ENCODE results near the gene MIOS.
A peak's percentile ranks its signal among the peaks of the same experiment; 100 is the strongest.
"Not testable (repeated sequence)": the region's sequence is repeated elsewhere in the genome, so short reads cannot be mapped to it uniquely, and the experiment has no call there.

The MIOS gene

DNA sequence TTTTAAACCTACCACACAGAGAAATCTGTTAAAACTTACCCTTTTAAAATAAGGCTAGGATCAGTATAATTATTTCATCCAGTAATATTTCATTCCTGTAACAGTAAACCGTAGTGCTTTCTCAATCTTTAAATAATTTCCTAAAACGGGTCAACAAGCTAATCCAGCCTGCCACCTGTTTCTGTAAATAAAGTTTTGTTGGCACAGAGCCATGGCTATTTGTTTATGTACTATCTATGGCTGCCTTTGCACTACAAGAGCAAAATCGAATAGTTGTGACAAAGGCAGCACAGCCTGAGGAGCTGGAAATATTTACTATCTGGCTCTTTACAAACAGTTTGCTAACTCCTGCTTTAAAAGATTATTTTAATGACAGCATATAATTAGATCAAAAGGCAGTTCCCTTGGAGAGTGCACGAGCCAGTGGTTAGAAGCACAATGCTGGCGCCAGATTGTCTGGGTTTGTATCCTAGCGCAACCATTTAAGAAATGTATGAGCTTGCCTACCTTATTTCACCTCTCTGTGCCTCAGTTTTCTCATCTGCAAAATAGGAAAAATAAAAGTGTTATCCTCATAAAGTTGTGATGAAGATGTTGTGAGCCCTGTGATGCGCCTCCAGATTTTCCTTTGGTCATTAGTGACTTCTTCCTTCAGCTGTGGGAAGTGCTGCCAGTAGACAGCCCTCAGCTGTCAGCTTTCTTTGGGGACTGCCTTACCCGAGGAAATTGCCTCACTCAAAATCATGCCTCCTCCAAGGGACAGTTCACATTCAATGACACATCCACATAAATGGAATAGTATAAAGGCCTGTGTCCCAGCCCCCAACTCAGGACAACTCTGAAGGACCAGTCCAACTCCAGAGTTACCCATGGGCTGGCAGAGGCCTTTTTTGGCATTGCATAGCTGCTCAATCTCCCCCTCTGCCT lies 11.8 kb upstream of the MIOS start:
- H3K4me1 ChIP-seq (ENCODE audit: insufficient read depth, low read length): peaks cover 6% of the 10 kb centered on the region; the same call in 1 of the 2 replicates
- H3K9ac ChIP-seq (ENCODE audit: low read depth, low read length): no peak overlapping the region
- H3K9me3 ChIP-seq (ENCODE audit: insufficient read depth, low read depth, low read length): no peaks in the 10 kb centered on the region
- WGBS: 87% methylated on average over 8 of the region's 8 CpGs
- no peaks in the 10 kb centered on the region for H3K36me3 ChIP-seq (ENCODE audit: insufficient read depth, low read length)
- no peaks in the 10 kb centered on the region for H3K27me3 ChIP-seq (ENCODE audit: insufficient read depth, low read length)
- H3K4me3 ChIP-seq (ENCODE audit: low read length): no peak overlapping the region
- H3K27ac ChIP-seq (ENCODE audit: low read depth, low read length): no peak overlapping the region

DNA sequence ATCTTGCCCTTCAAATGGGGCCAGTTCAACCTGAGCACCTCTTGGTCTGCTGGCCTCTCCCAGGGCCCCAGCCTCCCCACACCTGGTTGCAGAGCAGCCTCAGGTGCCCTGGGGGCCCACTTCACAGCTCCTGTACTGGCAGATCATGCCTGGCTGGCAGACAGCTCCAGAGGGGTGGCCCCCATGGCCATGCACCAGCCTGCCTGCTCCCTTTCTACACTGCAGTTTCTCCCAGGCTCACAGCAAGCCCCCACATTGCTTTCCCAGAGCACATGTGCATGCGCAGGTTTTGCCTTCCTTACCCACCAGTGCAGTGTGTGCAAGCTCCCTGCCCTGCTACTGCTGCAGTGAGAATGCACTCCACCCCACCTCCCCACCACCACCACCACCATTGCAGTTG lies 9.8 kb upstream of the MIOS start:
- no peaks in the 10 kb centered on the region for H3K27me3 ChIP-seq (ENCODE audit: insufficient read depth, low read length)
- H3K36me3 ChIP-seq (ENCODE audit: insufficient read depth, low read length): no peaks in the 10 kb centered on the region
- H3K4me3 ChIP-seq (ENCODE audit: low read length): no peak overlapping the region
- no peak overlapping the region for H3K9ac ChIP-seq (ENCODE audit: low read depth, low read length)
- 97% methylated on average over 1 of the region's 1 CpG for WGBS
- no peaks in the 10 kb centered on the region for H3K9me3 ChIP-seq (ENCODE audit: insufficient read depth, low read depth, low read length)
- H3K4me1 ChIP-seq (ENCODE audit: insufficient read depth, low read length): peaks cover 6% of the 10 kb centered on the region; the same call in 1 of the 2 replicates
- H3K27ac ChIP-seq (ENCODE audit: low read depth, low read length): no peak overlapping the region

DNA sequence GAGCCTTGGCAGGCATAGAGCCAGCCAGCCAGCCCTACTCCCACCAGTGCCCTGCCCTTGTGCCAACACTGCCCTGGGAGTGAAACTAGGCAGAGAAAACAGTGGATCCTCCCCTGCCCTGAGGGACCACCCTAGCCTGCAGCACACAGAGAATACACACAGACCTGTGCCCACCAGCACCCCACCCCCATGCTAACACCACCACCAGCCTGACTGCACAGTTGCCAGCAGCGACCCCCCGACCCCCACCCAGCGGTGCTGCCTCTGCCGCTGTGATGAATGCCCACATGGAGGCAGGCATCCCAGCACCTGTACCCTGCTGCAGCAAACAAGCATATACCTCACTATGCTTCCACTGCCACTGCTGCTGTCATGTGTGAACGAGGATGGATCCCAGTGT lies 9.4 kb upstream of the MIOS start:
- Histone ChIP-seq H3K9me3 (ENCODE audit: insufficient read depth, low read depth, low read length) (no peaks in the 10 kb centered on the region), H3K27me3 (ENCODE audit: insufficient read depth, low read length) (no peaks in the 10 kb centered on the region), H3K4me1 (ENCODE audit: insufficient read depth, low read length) (peaks cover 6% of the 10 kb centered on the region; the same call in 1 of the 2 replicates), H3K36me3 (ENCODE audit: insufficient read depth, low read length) (no peaks in the 10 kb centered on the region), H3K27ac (ENCODE audit: low read depth, low read length) (no peak overlapping the region), H3K4me3 (ENCODE audit: low read length) (no peak overlapping the region), H3K9ac (ENCODE audit: low read depth, low read length) (no peak overlapping the region)
- 95% methylated on average over 5 of the region's 5 CpGs for WGBS

DNA sequence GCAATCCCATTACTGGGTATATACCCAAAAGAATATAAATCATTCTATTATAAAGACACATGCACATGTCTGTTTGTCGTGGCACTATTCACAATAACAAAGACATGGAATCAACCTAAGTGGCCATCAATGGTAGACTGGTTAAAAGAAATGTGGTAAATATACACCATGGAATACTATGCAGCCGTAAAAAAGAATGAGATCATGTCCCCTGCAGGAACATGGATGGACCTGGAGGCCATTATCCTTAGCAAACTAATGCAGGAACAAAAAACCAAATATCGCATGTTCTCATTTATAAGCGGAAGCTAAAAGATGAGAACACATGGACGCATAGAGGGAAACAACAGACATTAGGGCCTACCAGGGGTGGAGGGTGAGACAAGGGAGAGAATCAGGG lies 5.1 kb upstream of the MIOS start:
- not testable (repeated sequence) for H3K27me3 ChIP-seq (ENCODE audit: insufficient read depth, low read length); H3K36me3 ChIP-seq (ENCODE audit: insufficient read depth, low read length); H3K9me3 ChIP-seq (ENCODE audit: insufficient read depth, low read depth, low read length); H3K27ac ChIP-seq (ENCODE audit: low read depth, low read length); H3K4me3 ChIP-seq (ENCODE audit: low read length); H3K9ac ChIP-seq (ENCODE audit: low read depth, low read length)
- 96% methylated on average over 5 of the region's 5 CpGs for WGBS
- peaks cover 13% of the 10 kb centered on the region for H3K4me1 ChIP-seq (ENCODE audit: insufficient read depth, low read length)

DNA sequence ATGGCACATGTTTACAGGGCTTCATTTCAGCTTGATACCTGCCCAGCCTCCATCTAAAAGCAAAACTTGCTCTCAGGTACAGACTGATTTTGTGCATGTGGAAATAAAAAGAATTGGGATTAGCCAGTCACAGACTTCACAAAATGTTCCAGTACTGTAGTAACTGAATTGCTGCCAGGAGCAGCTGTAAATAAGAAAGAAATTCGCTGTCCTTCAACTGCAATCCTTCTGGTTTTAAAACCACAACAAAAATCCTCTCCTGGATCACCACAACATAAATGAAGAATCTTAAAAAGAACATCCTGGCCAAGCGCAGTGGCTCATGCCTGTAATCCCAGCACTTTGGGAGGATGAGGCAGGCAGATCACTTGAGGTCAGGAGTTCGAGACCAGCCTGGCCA lies 3.9 kb upstream of the MIOS start:
- peaks cover 15% of the 10 kb centered on the region for H3K4me1 ChIP-seq (ENCODE audit: insufficient read depth, low read length)
- H3K36me3 ChIP-seq (ENCODE audit: insufficient read depth, low read length): no peaks in the 10 kb centered on the region
- no peak overlapping the region for H3K27ac ChIP-seq (ENCODE audit: low read depth, low read length)
- no peak overlapping the region for H3K4me3 ChIP-seq (ENCODE audit: low read length)
- no peaks in the 10 kb centered on the region for H3K27me3 ChIP-seq (ENCODE audit: insufficient read depth, low read length)
- no peaks in the 10 kb centered on the region for H3K9me3 ChIP-seq (ENCODE audit: insufficient read depth, low read depth, low read length)
- 89% methylated on average over 3 of the region's 3 CpGs for WGBS
- H3K9ac ChIP-seq (ENCODE audit: low read depth, low read length): no peak overlapping the region

DNA sequence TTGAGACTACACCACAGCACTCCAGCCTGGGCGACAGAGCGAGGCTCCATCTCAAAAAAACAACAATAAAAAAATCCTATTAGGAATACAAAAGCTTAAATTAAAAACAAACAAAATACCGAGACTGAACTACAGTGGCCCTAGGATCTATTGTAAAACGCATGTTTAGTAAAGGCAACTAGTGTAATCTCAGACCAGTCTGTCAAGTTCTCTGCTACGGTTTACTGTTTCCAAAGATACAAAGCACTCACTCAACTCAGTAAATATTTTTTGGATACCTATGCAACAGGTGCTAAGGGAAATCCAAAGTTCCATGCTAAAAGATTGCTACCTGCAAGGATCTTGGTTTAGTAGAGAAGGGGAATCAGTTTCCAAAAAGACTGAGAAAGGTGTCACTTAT lies 3.4 kb upstream of the MIOS start:
- H3K36me3 ChIP-seq (ENCODE audit: insufficient read depth, low read length): no peaks in the 10 kb centered on the region
- 96% methylated on average over 5 of the region's 5 CpGs for WGBS
- no peak overlapping the region for H3K27ac ChIP-seq (ENCODE audit: low read depth, low read length)

DNA sequence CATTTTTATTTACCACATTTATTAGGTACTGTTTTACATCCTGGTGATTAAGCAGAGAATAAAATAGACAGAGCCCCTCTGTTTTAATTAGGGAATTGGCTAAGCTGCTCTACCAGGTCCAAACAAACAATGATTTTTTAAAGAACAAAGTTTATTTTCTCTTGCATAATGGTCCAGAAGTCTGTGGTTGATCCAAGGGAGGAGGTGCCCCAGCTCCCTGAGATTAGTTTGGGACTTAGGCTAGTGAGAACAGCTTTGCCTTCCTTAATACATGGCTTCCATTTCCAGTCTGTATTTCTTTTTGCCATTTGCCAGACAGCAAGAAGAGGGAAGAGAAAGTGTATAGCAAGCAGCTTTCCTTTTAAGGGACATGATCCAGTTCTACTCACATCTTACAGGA lies 2.9 kb upstream of the MIOS start:
- 0 out of 2 replicates have a peak, but pooled peaks cover under 1% of the 10 kb centered on the region for H3K36me3 ChIP-seq (ENCODE audit: insufficient read depth, low read length)
- H3K9me3 ChIP-seq (ENCODE audit: insufficient read depth, low read depth, low read length): no peaks in the 10 kb centered on the region
- H3K4me1 ChIP-seq (ENCODE audit: insufficient read depth, low read length): peaks cover 26% of the 10 kb centered on the region
- H3K9ac ChIP-seq (ENCODE audit: low read depth, low read length): no peak overlapping the region
- H3K27ac ChIP-seq (ENCODE audit: low read depth, low read length): no peak overlapping the region
- H3K4me3 ChIP-seq (ENCODE audit: low read length): no peak overlapping the region
- H3K27me3 ChIP-seq (ENCODE audit: insufficient read depth, low read length): no peaks in the 10 kb centered on the region

More for the DNA sequence above, 3.4 kb upstream of the MIOS start:
- Histone ChIP-seq H3K4me3 (ENCODE audit: low read length) (no peak overlapping the region), H3K9ac (ENCODE audit: low read depth, low read length) (no peak overlapping the region), H3K27me3 (ENCODE audit: insufficient read depth, low read length) (no peaks in the 10 kb centered on the region), H3K9me3 (ENCODE audit: insufficient read depth, low read depth, low read length) (no peaks in the 10 kb centered on the region), H3K4me1 (ENCODE audit: insufficient read depth, low read length) (peaks cover 20% of the 10 kb centered on the region)

DNA sequence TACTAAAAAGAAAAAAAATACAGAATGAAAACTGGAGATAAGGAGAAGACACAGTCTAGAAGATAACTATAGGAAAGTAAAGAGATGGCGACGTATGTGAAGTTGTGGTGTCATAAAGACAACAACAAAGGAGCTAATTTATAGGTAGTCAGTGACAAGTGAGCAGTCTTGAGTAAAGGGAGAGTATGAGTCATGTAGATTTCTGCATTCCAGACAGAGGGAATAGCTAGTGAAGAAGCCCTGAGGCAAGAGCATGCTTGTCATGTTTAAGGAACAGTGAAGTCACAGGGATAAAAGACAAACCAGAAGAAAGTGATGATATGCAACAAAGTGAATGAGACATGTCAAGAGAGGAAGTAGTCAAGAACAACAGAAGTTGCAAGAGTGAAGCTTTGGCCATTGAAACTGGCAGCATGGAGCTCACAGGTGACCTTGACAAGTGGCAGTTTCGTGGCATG lies 2.3 kb upstream of the MIOS start:
- Histone ChIP-seq H3K9ac (ENCODE audit: low read depth, low read length) (no peak overlapping the region), H3K27me3 (ENCODE audit: insufficient read depth, low read length) (no peaks in the 10 kb centered on the region), H3K4me1 (ENCODE audit: insufficient read depth, low read length) (peaks cover 28% of the 10 kb centered on the region), H3K27ac (ENCODE audit: low read depth, low read length) (no peak overlapping the region), H3K9me3 (ENCODE audit: insufficient read depth, low read depth, low read length) (no peaks in the 10 kb centered on the region), H3K4me3 (ENCODE audit: low read length) (no peak overlapping the region), H3K36me3 (ENCODE audit: insufficient read depth, low read length) (peaks cover 5% of the 10 kb centered on the region)
- WGBS: 84% methylated on average over 3 of the region's 3 CpGs

DNA sequence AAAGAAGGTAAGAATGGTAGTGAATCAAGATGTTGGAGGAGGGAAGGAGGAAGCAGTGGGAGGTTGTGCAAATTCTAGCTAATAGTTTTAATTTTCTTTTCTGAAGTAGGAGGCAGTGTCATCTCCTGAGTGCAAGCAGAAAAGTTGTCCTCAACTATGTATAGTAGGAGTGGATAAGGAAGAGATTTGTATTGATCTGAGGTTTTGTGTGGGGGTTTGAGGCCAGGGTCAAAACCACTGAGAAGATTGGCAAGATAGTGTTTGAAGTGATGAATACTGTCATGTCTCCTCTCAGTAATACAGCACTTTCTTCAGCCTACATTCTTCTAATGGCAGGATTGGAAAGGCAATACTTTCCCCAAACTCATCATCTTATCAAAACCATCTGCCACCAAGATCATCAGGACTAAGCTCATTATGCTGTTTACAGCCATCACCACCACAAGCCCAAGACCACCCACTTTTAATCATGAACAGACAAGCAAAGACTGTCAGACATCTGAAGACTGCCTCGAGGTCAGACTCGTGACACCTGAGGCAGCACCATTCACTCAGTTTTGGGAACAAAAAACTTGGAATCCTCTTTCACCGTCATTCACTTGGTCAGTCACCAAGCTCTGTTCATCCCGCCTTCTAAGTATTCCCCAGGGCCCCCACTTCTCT lies 1.5 kb upstream of the MIOS start:
- Histone ChIP-seq H3K27me3 (ENCODE audit: insufficient read depth, low read length) (no peaks in the 10 kb centered on the region), H3K27ac (ENCODE audit: low read depth, low read length) (no peak overlapping the region), H3K4me1 (ENCODE audit: insufficient read depth, low read length) (peaks cover 28% of the 10 kb centered on the region), H3K9ac (ENCODE audit: low read depth, low read length) (no peak overlapping the region), H3K4me3 (ENCODE audit: low read length) (no peak overlapping the region), H3K9me3 (ENCODE audit: insufficient read depth, low read depth, low read length) (peaks cover 5% of the 10 kb centered on the region; the same call in 1 of the 2 replicates), H3K36me3 (ENCODE audit: insufficient read depth, low read length) (peaks cover 13% of the 10 kb centered on the region)
- 93% methylated on average over 4 of the region's 4 CpGs for WGBS

DNA sequence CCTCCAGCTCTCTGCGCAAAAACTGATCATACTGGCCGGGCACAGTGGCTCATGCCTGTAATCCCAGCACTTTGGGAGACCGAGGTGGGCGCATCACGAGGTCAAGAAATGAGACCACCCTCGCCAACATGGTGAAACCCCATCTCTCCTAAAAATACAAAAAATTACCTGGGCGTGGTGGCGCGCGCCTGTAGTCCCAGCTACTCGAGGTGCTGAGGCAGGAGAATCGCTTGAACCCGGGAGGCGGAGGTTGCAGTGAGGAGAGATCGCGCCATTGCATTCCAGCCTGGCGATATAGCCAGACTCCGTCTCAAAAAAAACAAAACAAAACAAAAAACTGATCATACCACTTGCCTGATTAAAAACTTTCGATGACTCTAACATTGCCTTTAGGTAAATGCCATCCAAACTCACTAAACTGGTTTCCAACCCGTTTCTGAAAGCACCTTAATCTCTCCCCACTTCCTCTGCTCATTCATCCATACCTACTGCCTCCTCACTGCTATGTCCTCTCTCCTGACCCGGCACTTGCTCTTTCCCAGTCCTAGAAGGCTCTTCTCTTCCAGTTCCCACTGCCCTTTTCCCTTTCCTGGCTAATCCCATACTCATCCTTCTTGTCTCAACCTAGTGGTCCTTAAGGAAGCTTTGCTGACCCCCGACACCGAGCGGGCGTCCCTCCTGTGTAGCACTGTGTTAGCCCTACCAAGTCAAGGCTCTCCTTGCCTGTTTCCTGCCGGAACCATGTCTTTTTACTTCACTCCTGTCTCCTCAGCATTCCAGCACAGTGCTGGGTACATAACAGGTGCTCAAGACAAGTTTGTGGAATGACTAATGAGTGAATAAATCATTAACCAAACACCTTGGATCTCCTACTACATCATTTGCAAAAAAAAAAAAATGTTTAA lies 686 bp upstream of the MIOS start:
- H3K4me3 ChIP-seq (ENCODE audit: low read length): peak overlapping the region; percentile 98
- WGBS: 91% methylated on average over 26 of the region's 26 CpGs
- H3K27ac ChIP-seq (ENCODE audit: low read depth, low read length): peak overlapping the region; percentile 83
- no peaks in the 10 kb centered on the region for H3K27me3 ChIP-seq (ENCODE audit: insufficient read depth, low read length)
- H3K9me3 ChIP-seq (ENCODE audit: insufficient read depth, low read depth, low read length): peaks cover 5% of the 10 kb centered on the region; the same call in 1 of the 2 replicates
- peaks cover 28% of the 10 kb centered on the region for H3K4me1 ChIP-seq (ENCODE audit: insufficient read depth, low read length)
- H3K9ac ChIP-seq (ENCODE audit: low read depth, low read length): peak overlapping the region; percentile 96
- peaks cover 18% of the 10 kb centered on the region for H3K36me3 ChIP-seq (ENCODE audit: insufficient read depth, low read length)

Measured in HUES64 (cell line).